K562 (cell line): ENCODE measurements around the gene ZNF652. TPM values are rescaled to one million over a fixed set of nuclear protein-coding genes. Genes with fewer than 3 reads are reported as not detected.

Experiments used
- ATAC-seq: fragments of 200-7000 bp; cut with Tn5 transposase; 3 replicates; pipeline ENCODE4 v1.9.1; 2020; ENCODE audit warnings: moderate library complexity
- BruUV-seq: library from RNA; stranded (reverse); fragments of 400-500 nt; replicated peaks from 2 replicates; lab custom pipeline; 2021; lab: Mats Ljungman, UMichigan
- CTCF ChIA-PET: fragments of 300-600 bp; formaldehyde crosslinking; extraction: SDS; loops from one replicate; lab custom pipeline; 2021; ENCODE audit warnings: low intra/inter-chr PET ratio; lab: Yijun Ruan, JAX
- POLR2A ChIA-PET: fragments of 300-600, 350-650 bp; sonication (Branson Sonifier 250); formaldehyde crosslinking; extraction: SDS; loops from one replicate; lab custom pipeline; 2021; ENCODE audit warnings: antibody characterized with exemption, inconsistent platforms; lab: Yijun Ruan, JAX
- DNase-seq, 4 experiments: peaks; one replicate each; pipeline versions ENCODE4 v3.0.0 to v3.0.0-alpha.2; 2011 to 2018; ENCODE audit warnings: low spot score in 3 of 4, mixed read lengths in 3 of 4; ENCODE audit errors: extremely low read depth in 1 of 4
- FAIRE-seq: peaks from 2 replicates; lab custom pipeline; 2011; peaks lifted over from hg19 to GRCh38; lab: Jason Lieb, UNC
- H2AFZ ChIP-seq: 2 replicates; pipeline ENCODE4 v1.6.0; 2011; ENCODE audit warnings: low read depth, low read length, control low read depth, inconsistent platforms
- H3K27ac ChIP-seq: fragments of 200-600 bp; 3 replicates; pipeline ENCODE4 v1.8.0; 2011; ENCODE audit warnings: low read depth, mild to moderate bottlenecking, control low read depth, inconsistent platforms, low read length, moderate library complexity, mixed read lengths; ENCODE audit errors: extremely low read depth
- H3K27me3 ChIP-seq, 2 experiments: fragments of 300-600 bp in 1 of 2; 2 replicates in 1 of 2; 3 replicates in 1 of 2; pipeline versions ENCODE4 v1.6.0 to v1.8.0; 2011; ENCODE audit warnings: inconsistent platforms in 2 of 2, low read length in 2 of 2, mild to moderate bottlenecking in 1 of 2, mixed read lengths in 1 of 2, moderate library complexity in 1 of 2; ENCODE audit not compliant: control insufficient read depth in 2 of 2, insufficient read depth in 2 of 2
- H3K36me3 ChIP-seq: fragments of 300-600 bp; 3 replicates; pipeline ENCODE4 v1.8.0; 2011; ENCODE audit warnings: mild to moderate bottlenecking, low read length, inconsistent platforms; ENCODE audit not compliant: control insufficient read depth, insufficient read depth
- H3K4me1 ChIP-seq, 2 experiments: fragments of 200-600 bp in 1 of 2; replicated peaks in 1 of 2; 2 replicates in 1 of 2; 3 replicates in 1 of 2; pipeline versions ENCODE4 v1.5.1 to v1.8.0; 2011; ENCODE audit warnings: inconsistent platforms in 2 of 2, low read length in 2 of 2, mild to moderate bottlenecking in 1 of 2, mixed read lengths in 1 of 2, moderate library complexity in 1 of 2; ENCODE audit not compliant: control insufficient read depth in 2 of 2, insufficient read depth in 2 of 2
- H3K4me2 ChIP-seq: 2 replicates; pipeline ENCODE4 v1.6.1; 2011; ENCODE audit warnings: low read length, control low read depth, inconsistent platforms, mixed read lengths; ENCODE audit not compliant: insufficient read depth
- H3K4me3 ChIP-seq: fragments of 200-600 bp; sonication (generic), shearing (Covaris generic); 2 replicates; pipeline ENCODE4 v1.5.1; 2016; ENCODE audit warnings: control low read depth, inconsistent platforms
- H3K79me2 ChIP-seq: fragments of 200-600 bp; 3 replicates; pipeline ENCODE4 v1.8.0; 2011; ENCODE audit warnings: low read length, inconsistent platforms; ENCODE audit not compliant: control insufficient read depth, insufficient read depth
- H3K9ac ChIP-seq, 2 experiments: 2 replicates each; pipeline versions ENCODE4 v1.6.0 to v1.6.1; 2011; ENCODE audit warnings: low read depth in 2 of 2, low read length in 2 of 2, control low read depth in 1 of 2, inconsistent platforms in 1 of 2, mild to moderate bottlenecking in 1 of 2, mixed read lengths in 1 of 2; ENCODE audit not compliant: insufficient read depth in 1 of 2
- H3K9me1 ChIP-seq: one replicate; pipeline ENCODE4 v1.6.0; 2011; ENCODE audit warnings: inconsistent platforms, mild to moderate bottlenecking, low read length, moderate library complexity; ENCODE audit not compliant: control insufficient read depth, insufficient read depth
- H3K9me3 ChIP-seq: replicated peaks from 2 replicates; pipeline ENCODE4 v1.5.1; 2011; ENCODE audit warnings: low read depth, low read length, inconsistent platforms; ENCODE audit not compliant: control insufficient read depth, insufficient read depth
- H4K20me1 ChIP-seq: replicated peaks from 2 replicates; pipeline ENCODE4 v1.6.1; 2011; ENCODE audit warnings: low read length, inconsistent platforms, mixed read lengths; ENCODE audit not compliant: control insufficient read depth, insufficient read depth
- FOXK2 ChIP-seq, 2 experiments: fragments of 450-650 bp; IDR thresholded peaks in 1 of 2; conservative IDR thresholded peaks in 1 of 2; 2 replicates each; pipeline ENCODE4 v1.6.1; 2016; ENCODE audit warnings: low read depth in 2 of 2, mild to moderate bottlenecking in 1 of 2
- LARP7 ChIP-seq: fragments of 450-650 bp; IDR thresholded peaks from 2 replicates; pipeline ENCODE4 v1.6.1; 2016
- RNF2 ChIP-seq: sonication (generic); IDR thresholded peaks from 2 replicates; pipeline ENCODE4 v1.6.1; 2016
- ZNF76 ChIP-seq: fragments of 250-450 bp; sonication (Bioruptor Pico); IDR thresholded peaks from 2 replicates; pipeline ENCODE4 v1.4.0; 2020; ENCODE audit warnings: mild to moderate bottlenecking, moderate library complexity, borderline replicate concordance
- WGBS: fragments of 100-300 bp; shearing (Covaris generic); methylation state at CpG from one replicate; pipeline ENCODE4 v1.1.6; 2016; ENCODE audit warnings: low coverage, mixed read lengths; ENCODE audit not compliant: insufficient coverage; ENCODE audit errors: missing lambda C conversion rate; 5-methylcytosine and 5-hydroxymethylcytosine counted together
- in situ Hi-C: fragments of 300-500 bp; cut with MboI; formaldehyde crosslinking; loops from 4 replicates; pipeline ENCODE4 v1.15.0; 2018; ENCODE audit warnings: inconsistent platforms, mixed read lengths
- intact Hi-C: fragments of 100-400 bp; cut with micrococcal nuclease; formaldehyde crosslinking; loops from 2 replicates; pipeline ENCODE4 v1.14.2; 2022
- polyA plus RNA-seq, 8 experiments: library from polyadenylated mRNA; depleted of rRNA in 4 of 8; stranded (reverse) in 5 of 8; unstranded in 3 of 8; fragments of >200 nt; fragmentation: Nextera tagmentation in 2 of 8; fragmentation: Illumina TruSeq in 1 of 8; extraction: Ambion mirVana in 2 of 8; extraction: Trizol in 1 of 8; gene quantifications; 2 replicates each; pipeline versions ENCODE4 v1.2.1 to v1.2.3, GENCODE V29; 2011 to 2014; ENCODE audit warnings: inconsistent platforms in 1 of 8, missing spikeins in 1 of 8
- total RNA-seq, 7 experiments: library from RNA; depleted of rRNA in 6 of 7; stranded (reverse); fragments of >200 nt in 6 of 7; fragmentation: Illumina TruSeq in 2 of 7; extraction: Trizol in 2 of 7; gene quantifications; 2 replicates each; pipeline versions ENCODE4 v1.2.1 to v1.2.3, GENCODE V29; 2011 to 2021; ENCODE audit warnings: low replicate concordance in 1 of 7
- TF ChIP-seq, protein P1 (sequence below): sonication (generic); formaldehyde crosslinking; IDR thresholded peaks from 2 replicates; pipeline ENCODE4 v1.8.0; 2023; ENCODE audit warnings: missing genetic modification reagents, mild to moderate bottlenecking, borderline replicate concordance
- TF ChIP-seq, protein P2 (sequence below), 2 experiments: fragments of 450-650 bp; conservative IDR thresholded peaks; 2 replicates each; pipeline ENCODE4 v1.6.1; 2017; ENCODE audit warnings: mild to moderate bottlenecking in 2 of 2, moderate library complexity in 2 of 2
- TF ChIP-seq, protein P3 (sequence below): fragments of 450-650 bp; formaldehyde crosslinking; IDR thresholded peaks from 2 replicates; pipeline ENCODE4 v1.4.0; 2022; ENCODE audit warnings: missing genetic modification characterization
- TF ChIP-seq, protein P4 (sequence below), 2 experiments: fragments of 450-650 bp in 1 of 2; sonication (generic) in 1 of 2; formaldehyde crosslinking in 1 of 2; IDR thresholded peaks in 1 of 2; conservative IDR thresholded peaks in 1 of 2; 2 replicates each; pipeline versions ENCODE4 v1.6.1 to v1.8.1; 2016 to 2023; ENCODE audit warnings: mild to moderate bottlenecking in 2 of 2, moderate library complexity in 2 of 2, inconsistent platforms in 1 of 2, missing genetic modification reagents in 1 of 2

ZNF652 gene
- total and polyA plus RNA-seq, 9 of the 15 experiments (the other 6 are each of a cell fraction or from before 2014, with no cell fraction given): 5.1 to 15.5 (median 7.8) TPM

DNA sequence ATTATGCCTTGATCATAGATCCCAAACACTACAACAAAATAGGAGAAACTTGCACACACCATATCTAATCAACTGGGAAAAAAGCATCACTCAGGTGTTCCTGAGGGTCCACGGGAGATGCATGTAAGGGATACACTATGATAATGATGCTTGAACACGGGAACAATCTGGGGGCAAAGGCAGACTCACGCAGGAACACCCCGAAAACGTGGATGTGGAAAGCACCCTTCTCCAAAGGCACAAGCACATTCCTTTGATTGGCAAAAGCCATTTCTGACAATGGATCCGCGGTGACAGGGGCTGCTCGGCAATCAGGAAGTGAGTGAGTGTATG is 1.3 kb downstream of the ZNF652 start (continued):
- TF ChIP-seq, protein P1, sequence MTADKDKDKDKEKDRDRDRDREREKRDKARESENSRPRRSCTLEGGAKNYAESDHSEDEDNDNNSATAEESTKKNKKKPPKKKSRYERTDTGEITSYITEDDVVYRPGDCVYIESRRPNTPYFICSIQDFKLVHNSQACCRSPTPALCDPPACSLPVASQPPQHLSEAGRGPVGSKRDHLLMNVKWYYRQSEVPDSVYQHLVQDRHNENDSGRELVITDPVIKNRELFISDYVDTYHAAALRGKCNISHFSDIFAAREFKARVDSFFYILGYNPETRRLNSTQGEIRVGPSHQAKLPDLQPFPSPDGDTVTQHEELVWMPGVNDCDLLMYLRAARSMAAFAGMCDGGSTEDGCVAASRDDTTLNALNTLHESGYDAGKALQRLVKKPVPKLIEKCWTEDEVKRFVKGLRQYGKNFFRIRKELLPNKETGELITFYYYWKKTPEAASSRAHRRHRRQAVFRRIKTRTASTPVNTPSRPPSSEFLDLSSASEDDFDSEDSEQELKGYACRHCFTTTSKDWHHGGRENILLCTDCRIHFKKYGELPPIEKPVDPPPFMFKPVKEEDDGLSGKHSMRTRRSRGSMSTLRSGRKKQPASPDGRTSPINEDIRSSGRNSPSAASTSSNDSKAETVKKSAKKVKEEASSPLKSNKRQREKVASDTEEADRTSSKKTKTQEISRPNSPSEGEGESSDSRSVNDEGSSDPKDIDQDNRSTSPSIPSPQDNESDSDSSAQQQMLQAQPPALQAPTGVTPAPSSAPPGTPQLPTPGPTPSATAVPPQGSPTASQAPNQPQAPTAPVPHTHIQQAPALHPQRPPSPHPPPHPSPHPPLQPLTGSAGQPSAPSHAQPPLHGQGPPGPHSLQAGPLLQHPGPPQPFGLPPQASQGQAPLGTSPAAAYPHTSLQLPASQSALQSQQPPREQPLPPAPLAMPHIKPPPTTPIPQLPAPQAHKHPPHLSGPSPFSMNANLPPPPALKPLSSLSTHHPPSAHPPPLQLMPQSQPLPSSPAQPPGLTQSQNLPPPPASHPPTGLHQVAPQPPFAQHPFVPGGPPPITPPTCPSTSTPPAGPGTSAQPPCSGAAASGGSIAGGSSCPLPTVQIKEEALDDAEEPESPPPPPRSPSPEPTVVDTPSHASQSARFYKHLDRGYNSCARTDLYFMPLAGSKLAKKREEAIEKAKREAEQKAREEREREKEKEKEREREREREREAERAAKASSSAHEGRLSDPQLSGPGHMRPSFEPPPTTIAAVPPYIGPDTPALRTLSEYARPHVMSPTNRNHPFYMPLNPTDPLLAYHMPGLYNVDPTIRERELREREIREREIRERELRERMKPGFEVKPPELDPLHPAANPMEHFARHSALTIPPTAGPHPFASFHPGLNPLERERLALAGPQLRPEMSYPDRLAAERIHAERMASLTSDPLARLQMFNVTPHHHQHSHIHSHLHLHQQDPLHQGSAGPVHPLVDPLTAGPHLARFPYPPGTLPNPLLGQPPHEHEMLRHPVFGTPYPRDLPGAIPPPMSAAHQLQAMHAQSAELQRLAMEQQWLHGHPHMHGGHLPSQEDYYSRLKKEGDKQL (CRISPR knock-in tag): no peak

DNA sequence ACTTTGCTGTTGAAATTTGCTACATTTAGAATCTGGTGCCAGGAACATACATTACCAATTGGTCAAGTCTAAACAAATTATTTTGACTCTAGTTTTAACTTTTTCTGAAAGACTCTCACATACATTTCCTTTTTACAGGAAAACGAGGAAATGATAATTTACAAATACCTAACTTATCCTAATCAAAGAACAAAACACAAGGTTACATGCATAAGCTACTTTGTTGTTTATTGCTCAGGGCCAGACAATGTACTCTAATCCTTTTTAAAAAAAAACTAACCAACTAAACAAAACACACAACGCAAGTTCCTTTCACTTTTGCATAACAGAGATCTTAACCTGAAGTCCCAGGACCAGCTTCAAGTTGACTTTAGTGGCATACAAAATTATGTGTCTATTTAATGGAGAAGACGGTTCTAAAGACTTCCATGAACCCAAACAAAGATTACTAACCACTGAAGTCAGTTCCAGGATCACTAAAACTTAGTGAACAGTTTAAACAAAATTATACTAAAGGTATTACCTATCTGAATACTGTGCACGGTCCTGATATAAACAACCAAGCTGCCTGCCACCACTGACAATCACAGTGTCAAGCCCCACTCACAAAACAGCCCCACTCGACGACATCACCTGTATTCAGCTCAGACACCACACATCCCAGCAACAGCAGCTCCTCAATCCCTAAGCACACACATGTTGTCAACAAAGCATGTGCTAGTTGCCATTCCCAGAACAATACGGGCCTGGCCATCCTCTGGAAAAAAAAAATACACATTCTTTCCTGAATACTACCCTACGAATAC is 1.9 kb downstream of the ZNF652 start:
- Histone ChIP-seq H3K27me3 (no peaks in the 10 kb centered on the region), H3K9me1 (no peaks in the 10 kb centered on the region), H3K36me3 (no peaks in the 10 kb centered on the region), H3K9ac (peak overlapping the region; percentile 62 to 79; a peak in 3 of 4 replicates), H3K4me3 (peak overlapping the region; percentile 86; the same call in 1 of the 2 replicates), H4K20me1 (no peaks in the 10 kb centered on the region; the same call in 1 of the 2 replicates), H3K79me2 (peaks cover 52% of the 10 kb centered on the region), H3K4me2 (peak overlapping the region; percentile 82), H3K27ac (no peak overlapping the region), H3K4me1 (peaks cover 15 to 40% of the 10 kb centered on the region in 2 experiments; a peak in 4 of 5 replicates), H3K9me3 (no peaks in the 10 kb centered on the region), H2AFZ (0 out of 2 replicates have a peak overlapping the region, but pooled peaks have one; percentile 73)
- no peak for DNase-seq
- ChIA-PET POLR2A (interaction anchor here (0.7 to 2.2 kb wide), 5 partner anchors 8 to 219 kb away, joined by 3 to 7 read pairs (median 3); no protein-coding TSS in a partner anchor), CTCF (no interaction called here)
- intact Hi-C loops (no loop called here), in situ Hi-C loops (no loop called here)
- 15% methylated on average over 8 of the region's 8 CpGs for WGBS
- ATAC-seq: no peak
- FAIRE-seq: no peak
- TSS peak; percentile 42 for BruUV-seq
- no peak for TF ChIP-seq ZNF76
- TF ChIP-seq LARP7: no peak
- 0 out of 4 replicates have a peak, but pooled peaks of 1 of the 2 experiments have one; percentile 14 for TF ChIP-seq FOXK2 (conservative IDR thresholded peaks at IDR 0.05 in 1 of 2, IDR thresholded peaks at IDR 0.05 in 1 of 2; ENCODE audit: low read depth in 2 of 2)
- no peak for TF ChIP-seq RNF2
- TF ChIP-seq, protein P2, sequence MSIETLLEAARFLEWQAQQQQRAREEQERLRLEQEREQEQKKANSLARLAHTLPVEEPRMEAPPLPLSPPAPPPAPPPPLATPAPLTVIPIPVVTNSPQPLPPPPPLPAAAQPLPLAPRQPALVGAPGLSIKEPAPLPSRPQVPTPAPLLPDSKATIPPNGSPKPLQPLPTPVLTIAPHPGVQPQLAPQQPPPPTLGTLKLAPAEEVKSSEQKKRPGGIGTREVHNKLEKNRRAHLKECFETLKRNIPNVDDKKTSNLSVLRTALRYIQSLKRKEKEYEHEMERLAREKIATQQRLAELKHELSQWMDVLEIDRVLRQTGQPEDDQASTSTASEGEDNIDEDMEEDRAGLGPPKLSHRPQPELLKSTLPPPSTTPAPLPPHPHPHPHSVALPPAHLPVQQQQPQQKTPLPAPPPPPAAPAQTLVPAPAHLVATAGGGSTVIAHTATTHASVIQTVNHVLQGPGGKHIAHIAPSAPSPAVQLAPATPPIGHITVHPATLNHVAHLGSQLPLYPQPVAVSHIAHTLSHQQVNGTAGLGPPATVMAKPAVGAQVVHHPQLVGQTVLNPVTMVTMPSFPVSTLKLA (conservative IDR thresholded peaks at IDR 0.05): 0 out of 4 replicates have a peak, but pooled peaks of 1 of the 2 experiments have one; percentile 18
- TF ChIP-seq, protein P3, sequence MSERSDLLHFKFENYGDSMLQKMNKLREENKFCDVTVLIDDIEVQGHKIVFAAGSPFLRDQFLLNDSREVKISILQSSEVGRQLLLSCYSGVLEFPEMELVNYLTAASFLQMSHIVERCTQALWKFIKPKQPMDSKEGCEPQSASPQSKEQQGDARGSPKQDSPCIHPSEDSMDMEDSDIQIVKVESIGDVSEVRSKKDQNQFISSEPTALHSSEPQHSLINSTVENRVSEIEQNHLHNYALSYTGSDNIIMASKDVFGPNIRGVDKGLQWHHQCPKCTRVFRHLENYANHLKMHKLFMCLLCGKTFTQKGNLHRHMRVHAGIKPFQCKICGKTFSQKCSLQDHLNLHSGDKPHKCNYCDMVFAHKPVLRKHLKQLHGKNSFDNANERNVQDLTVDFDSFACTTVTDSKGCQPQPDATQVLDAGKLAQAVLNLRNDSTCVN (CRISPR knock-in tag): 0 out of 2 replicates have a peak, but pooled peaks have one; percentile 60
- TF ChIP-seq, protein P4, sequence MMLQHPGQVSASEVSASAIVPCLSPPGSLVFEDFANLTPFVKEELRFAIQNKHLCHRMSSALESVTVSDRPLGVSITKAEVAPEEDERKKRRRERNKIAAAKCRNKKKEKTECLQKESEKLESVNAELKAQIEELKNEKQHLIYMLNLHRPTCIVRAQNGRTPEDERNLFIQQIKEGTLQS (IDR thresholded peaks at IDR 0.05): no peak
- TF ChIP-seq, protein P4 (CRISPR knock-in tag; conservative IDR thresholded peaks at IDR 0.05): no peak
